Upper lobe of right lung (tissue), 1 donor: ENCODE measurements around the gene PIK3AP1. TPM values are rescaled to one million over a fixed set of nuclear protein-coding genes. Genes with fewer than 3 reads are reported as not detected.

Experiments
- ATAC-seq: fragments of 200-7000 bp; cut with Tn5 transposase; one replicate; pipeline ENCODE4 v1.9.1; 2020; ENCODE audit warnings: mild to moderate bottlenecking, moderate library complexity
- DNase-seq: peaks from one replicate; pipeline ENCODE4 v3.0.0-alpha.2; 2020
- H3K27ac ChIP-seq: fragments of 200-600 bp; one replicate; pipeline ENCODE4 v1.8.0; 2022
- H3K27me3 ChIP-seq: fragments of 200-600 bp; one replicate; pipeline ENCODE4 v1.8.0; 2022; ENCODE audit warnings: mild to moderate bottlenecking
- H3K36me3 ChIP-seq: fragments of 200-600 bp; one replicate; pipeline ENCODE4 v1.8.0; 2022
- H3K4me1 ChIP-seq: fragments of 200-600 bp; one replicate; pipeline ENCODE4 v1.8.0; 2022
- H3K4me3 ChIP-seq: fragments of 200-600 bp; one replicate; pipeline ENCODE4 v1.8.0; 2022; ENCODE audit warnings: mild to moderate bottlenecking
- H3K9me3 ChIP-seq: fragments of 200-600 bp; one replicate; pipeline ENCODE4 v1.8.0; 2022
- intact Hi-C: fragments of 100-400 bp; cut with DNase I; formaldehyde crosslinking; loops from one replicate; pipeline ENCODE4 v1.11.0; 2022
- total RNA-seq: library from RNA; stranded (reverse); fragmentation: NEBNext Ultra II Directional; extraction: Animal tissue kit (Norgen Biotek cat#: 25700); gene quantifications from one replicate; pipeline ENCODE4 v1.2.1, GENCODE V29; 2021
- TF ChIP-seq, protein P1 (sequence below): fragments of 200-600 bp; IDR thresholded peaks from one replicate; pipeline ENCODE4 v1.8.0; 2022; ENCODE audit warnings: antibody characterized with exemption
- donor health status: DM: no; HTN: yes; CAD: no; lungs with severe emphysema.

The PIK3AP1 gene
- total RNA-seq, 1 donor from 2014 or later, result 65.2 TPM

DNA sequence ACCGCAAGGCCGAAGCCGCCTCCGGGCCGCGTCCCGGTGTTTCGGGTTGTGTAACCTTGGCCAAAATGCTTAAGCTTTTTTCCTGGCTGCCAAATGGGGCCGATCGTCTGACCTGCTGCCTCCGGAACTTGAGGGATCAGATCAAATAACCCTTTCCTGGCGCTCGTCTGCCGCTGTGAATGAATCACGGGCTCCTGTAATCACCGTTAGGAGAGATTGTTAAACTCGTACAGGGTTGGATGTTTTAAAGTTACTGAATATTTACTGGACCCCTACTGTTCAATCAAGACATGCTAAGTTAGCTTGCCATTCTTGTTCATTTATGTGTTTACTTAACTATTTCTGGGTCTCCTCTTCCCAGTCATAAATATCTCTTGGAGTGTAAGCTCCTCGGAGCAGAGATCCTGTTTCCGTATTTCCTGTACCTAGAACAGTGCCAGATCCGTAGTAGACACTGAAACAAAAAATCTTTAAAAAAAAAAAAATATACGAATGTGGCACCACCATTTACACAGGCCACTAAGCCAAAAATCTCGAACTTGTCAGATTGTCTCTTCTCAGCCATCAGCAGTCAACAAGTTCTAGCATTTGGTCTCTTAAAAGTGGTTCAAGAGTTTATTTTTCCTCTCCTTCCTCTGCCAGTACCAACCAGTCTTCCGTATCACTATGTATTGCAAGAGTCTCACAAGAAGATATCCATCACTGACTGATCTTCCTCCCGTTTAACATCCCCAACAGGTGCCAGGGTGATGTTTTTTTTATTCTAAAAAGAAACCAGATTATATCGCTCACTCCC lies 132.9 kb downstream of the PIK3AP1 start:
- Histone ChIP-seq H3K4me3 (peak overlapping the region; percentile 92), H3K27me3 (no peaks in the 10 kb centered on the region), H3K4me1 (peaks cover 41% of the 10 kb centered on the region), H3K27ac (peak overlapping the region; percentile 97), H3K36me3 (no peaks in the 10 kb centered on the region), H3K9me3 (no peaks in the 10 kb centered on the region)
- TF ChIP-seq, protein P1, sequence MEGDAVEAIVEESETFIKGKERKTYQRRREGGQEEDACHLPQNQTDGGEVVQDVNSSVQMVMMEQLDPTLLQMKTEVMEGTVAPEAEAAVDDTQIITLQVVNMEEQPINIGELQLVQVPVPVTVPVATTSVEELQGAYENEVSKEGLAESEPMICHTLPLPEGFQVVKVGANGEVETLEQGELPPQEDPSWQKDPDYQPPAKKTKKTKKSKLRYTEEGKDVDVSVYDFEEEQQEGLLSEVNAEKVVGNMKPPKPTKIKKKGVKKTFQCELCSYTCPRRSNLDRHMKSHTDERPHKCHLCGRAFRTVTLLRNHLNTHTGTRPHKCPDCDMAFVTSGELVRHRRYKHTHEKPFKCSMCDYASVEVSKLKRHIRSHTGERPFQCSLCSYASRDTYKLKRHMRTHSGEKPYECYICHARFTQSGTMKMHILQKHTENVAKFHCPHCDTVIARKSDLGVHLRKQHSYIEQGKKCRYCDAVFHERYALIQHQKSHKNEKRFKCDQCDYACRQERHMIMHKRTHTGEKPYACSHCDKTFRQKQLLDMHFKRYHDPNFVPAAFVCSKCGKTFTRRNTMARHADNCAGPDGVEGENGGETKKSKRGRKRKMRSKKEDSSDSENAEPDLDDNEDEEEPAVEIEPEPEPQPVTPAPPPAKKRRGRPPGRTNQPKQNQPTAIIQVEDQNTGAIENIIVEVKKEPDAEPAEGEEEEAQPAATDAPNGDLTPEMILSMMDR, result no peak
- ATAC-seq, result no peak
- intact Hi-C loops, result no loop called here
- no peak for DNase-seq

DNA sequence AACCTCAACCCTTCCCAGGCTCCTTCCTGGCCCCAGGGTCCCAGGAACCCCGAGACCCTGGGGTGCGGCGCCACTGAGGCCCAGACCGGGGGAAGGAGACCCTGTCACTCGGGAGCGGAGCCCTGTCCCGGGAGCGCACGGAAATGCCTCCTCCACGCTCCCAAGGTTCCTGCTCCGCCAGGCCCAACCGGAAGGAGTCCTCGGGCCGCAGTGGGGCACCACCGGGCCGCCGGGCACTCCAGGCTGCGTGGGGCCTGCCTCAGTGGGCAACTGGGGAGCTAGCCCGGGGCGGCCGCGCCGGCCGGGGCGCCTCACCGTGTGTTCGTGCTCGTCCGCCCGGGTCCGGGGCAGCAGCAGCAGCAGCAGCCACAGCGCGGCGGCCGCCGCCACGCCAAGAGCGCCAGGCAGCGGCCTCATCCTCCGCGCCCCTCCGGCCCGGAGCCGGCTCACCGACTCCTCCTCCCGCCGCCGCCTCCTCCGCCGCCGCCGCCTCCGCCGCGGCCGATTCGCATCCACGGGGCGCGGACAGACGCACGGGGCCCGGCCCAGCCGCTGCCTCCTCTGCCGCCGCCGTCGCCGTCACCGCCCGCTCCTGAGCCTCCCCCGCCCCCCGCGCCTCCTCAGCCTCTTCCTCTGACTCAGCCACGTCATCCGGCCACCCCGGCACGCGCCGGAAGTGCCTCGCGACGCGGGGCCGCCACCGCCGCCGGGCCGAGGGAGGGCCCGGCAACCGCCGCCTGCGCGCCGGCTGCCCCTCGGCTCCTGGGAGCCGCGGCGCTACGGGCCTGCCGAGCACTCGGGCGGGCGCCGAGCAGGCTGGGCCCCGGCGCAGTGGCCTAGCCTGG lies 133.7 kb downstream of the PIK3AP1 start, which contains the start of gene TM9SF3:
TSS of gene TM9SF3 (minus strand) at position 594 of the 845 bp plus-strand sequence. CDS start at position 417, 177 bp downstream.
- H3K27me3 ChIP-seq, result no peaks in the 10 kb centered on the region
- DNase-seq (peak; percentile 97), ATAC-seq (peak; percentile 95)
- TF ChIP-seq, protein P1, result no peak
- H3K9me3 ChIP-seq, result no peaks in the 10 kb centered on the region
- intact Hi-C loops, result no loop called here
- peak within 1 kb of the TSS; percentile 97 for H3K27ac ChIP-seq
- H3K4me1 ChIP-seq, result peaks cover 49% of the 10 kb centered on the region
- no peaks in the 10 kb centered on the region for H3K36me3 ChIP-seq
- peak within 1 kb of the TSS; percentile 92 for H3K4me3 ChIP-seq

DNA sequence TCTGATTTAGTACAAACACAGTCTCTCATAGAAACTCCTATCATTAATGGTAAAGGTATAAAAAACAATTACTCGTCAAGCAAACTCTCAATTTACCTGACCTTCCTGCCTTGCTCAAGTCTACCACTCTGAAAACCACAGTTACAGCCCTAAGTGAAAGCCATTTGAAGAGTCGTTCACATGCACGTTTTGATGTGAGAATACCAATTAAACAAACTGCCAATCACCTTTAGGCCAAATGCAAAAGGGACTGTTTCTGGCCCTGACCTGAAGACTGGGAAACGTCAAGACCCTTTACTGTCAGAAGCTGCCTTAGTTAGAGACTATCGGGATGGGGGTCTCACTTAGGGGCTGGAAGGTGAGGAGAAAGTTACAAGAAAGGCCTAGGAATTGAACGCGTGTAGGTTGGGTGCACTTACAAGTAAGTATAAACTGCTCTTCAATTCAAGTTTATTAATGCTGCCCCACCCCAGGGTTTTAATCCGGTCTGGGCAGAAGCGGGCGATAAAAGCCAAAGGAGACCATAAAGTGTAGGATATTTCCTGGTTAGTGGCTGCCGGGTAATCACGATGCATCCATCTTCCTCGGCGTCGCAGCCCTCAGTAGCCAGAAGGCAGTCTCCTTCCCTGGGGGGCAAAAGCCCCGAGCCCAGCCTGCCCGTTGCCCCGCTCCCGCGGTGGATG lies 134.4 kb downstream of the PIK3AP1 start:
- Histone ChIP-seq H3K36me3 (no peaks in the 10 kb centered on the region), H3K4me3 (peak overlapping the region; percentile 92), H3K9me3 (no peaks in the 10 kb centered on the region), H3K27ac (peak overlapping the region; percentile 97), H3K27me3 (no peaks in the 10 kb centered on the region), H3K4me1 (peaks cover 52% of the 10 kb centered on the region)
- intact Hi-C loops, result no loop called here
- TF ChIP-seq, protein P1, result no peak
- ATAC-seq (peak; percentile 25), DNase-seq (no peak)

DNA sequence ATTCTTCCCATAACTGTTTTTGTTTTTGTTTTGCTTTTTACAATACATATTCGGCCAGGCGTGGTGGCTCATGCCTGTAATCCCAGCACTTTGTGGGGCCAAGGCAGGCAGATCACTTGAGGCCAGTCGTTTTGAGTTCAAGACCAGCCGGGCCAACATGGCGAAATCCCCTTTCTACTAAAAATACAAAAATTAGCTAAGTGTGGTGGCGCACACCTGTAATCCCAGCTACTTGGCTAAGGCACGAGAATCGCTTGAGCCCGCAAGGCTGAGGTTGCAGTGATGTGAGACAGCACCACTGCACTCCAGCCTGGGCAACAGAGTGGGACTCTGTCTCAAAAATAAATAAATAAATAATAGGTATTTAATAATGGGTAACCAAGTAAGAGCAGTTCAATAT lies 135.8 kb downstream of the PIK3AP1 start:
- DNase-seq, result no peak
- Histone ChIP-seq H3K27me3 (no peaks in the 10 kb centered on the region), H3K4me3 (no peak overlapping the region), H3K4me1 (peaks cover 56% of the 10 kb centered on the region), H3K27ac (no peak overlapping the region), H3K36me3 (no peaks in the 10 kb centered on the region), H3K9me3 (no peaks in the 10 kb centered on the region)
- TF ChIP-seq, protein P1, result no peak
- intact Hi-C loops, result no loop called here
- ATAC-seq, result no peak

DNA sequence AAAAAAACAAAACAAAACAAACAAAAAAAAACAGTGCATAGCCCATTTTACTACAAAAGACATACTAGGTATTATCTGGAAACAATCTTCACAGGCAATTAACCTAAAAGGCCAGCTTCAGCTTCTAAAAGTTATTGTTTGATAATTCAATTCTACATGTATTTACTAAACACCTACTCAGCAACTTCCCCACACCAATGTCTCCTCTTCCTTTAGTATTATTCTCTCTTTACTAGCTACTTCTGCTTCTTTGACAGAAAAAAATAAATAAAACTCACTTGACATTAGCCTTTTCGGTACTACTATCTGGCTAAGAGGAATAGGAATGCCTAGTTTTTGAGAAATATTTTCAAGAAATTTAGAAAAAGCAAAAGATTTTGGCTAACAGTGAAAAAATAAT lies 136.3 kb downstream of the PIK3AP1 start:
- Histone ChIP-seq H3K27me3 (no peaks in the 10 kb centered on the region), H3K4me3 (no peak overlapping the region), H3K36me3 (no peaks in the 10 kb centered on the region), H3K9me3 (no peaks in the 10 kb centered on the region), H3K27ac (no peak overlapping the region), H3K4me1 (peaks cover 61% of the 10 kb centered on the region)
- ATAC-seq (no peak), DNase-seq (no peak)
- TF ChIP-seq, protein P1, result no peak
- intact Hi-C loops, result no loop called here
